ENCODE data around the gene DNTT.

DNA sequence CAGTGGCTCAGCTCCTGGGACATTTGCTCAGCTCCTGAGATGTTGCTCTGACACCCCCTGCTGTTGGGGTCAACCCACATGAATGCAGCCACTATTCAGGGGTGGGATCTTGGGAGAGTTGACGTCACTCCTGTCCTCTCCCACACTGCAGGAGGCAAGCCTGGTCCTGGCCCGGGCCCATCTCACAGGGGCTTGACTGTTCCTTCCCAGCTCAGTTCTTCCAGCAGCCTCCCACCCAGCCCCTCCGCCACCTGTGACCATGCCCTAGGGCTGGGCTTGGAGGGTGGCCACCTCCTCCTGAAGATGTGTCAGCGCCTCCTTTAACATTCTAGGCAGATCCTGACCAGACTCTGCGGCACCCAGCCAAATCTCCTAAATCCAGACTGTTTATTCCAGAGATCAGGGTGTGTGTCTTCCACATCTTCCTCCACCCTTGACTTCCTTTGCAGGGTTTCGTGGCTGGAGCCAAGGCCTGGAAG lies 73.6 kb downstream of the DNTT start:
- TF ChIP-seq CTCF (IDR thresholded peaks at IDR 0.05; ENCODE audit: poor library complexity, severe bottlenecking), result no peak
- TF ChIP-seq, protein P1, sequence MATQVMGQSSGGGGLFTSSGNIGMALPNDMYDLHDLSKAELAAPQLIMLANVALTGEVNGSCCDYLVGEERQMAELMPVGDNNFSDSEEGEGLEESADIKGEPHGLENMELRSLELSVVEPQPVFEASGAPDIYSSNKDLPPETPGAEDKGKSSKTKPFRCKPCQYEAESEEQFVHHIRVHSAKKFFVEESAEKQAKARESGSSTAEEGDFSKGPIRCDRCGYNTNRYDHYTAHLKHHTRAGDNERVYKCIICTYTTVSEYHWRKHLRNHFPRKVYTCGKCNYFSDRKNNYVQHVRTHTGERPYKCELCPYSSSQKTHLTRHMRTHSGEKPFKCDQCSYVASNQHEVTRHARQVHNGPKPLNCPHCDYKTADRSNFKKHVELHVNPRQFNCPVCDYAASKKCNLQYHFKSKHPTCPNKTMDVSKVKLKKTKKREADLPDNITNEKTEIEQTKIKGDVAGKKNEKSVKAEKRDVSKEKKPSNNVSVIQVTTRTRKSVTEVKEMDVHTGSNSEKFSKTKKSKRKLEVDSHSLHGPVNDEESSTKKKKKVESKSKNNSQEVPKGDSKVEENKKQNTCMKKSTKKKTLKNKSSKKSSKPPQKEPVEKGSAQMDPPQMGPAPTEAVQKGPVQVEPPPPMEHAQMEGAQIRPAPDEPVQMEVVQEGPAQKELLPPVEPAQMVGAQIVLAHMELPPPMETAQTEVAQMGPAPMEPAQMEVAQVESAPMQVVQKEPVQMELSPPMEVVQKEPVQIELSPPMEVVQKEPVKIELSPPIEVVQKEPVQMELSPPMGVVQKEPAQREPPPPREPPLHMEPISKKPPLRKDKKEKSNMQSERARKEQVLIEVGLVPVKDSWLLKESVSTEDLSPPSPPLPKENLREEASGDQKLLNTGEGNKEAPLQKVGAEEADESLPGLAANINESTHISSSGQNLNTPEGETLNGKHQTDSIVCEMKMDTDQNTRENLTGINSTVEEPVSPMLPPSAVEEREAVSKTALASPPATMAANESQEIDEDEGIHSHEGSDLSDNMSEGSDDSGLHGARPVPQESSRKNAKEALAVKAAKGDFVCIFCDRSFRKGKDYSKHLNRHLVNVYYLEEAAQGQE (IDR thresholded peaks at IDR 0.05; ENCODE audit: borderline replicate concordance), result no peak
- no peak for TF ChIP-seq RAD21 (conservative IDR thresholded peaks at IDR 0.05)
